Jurkat, Clone E6-1 (cell line): ENCODE measurements around the gene MRPL53.
"Not testable (repeated sequence)": the region's sequence is repeated elsewhere in the genome, so short reads cannot be mapped to it uniquely, and the experiment has no call there.

Source experiments
- DNase-seq: peaks from one replicate; pipeline ENCODE4 v3.0.0-alpha.2; 2011; ENCODE audit warnings: low read depth, low spot score
- H3K4me3 ChIP-seq: 2 replicates; pipeline ENCODE4 v1.5.1; 2011; ENCODE audit warnings: mild to moderate bottlenecking, low read length, control low read depth, moderate library complexity

Gene MRPL53

DNA sequence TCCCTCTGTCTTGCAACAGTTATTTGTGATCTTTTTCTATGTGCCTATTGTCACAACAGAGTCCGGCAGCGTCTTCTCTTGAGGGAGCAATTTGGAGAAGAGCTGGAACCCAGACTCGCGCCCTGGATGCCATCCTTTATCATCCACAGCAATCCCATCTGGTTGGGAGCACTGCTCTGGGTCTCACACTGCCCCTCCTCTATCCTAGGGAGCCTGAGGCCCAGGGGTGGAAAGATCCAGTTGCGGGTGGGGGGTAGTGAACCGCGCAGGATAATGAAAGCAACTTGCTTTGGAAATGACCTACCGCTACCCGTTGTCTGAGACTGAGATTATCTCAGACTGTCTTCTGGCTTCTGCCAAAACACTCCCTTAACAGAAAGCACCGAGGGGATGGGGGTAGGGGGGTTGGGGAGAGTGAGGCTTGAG, 13.5 kb downstream of the MRPL53 start:
- no peak for DNase-seq
- peak overlapping the region; percentile 63 for H3K4me3 ChIP-seq

- DNase-seq = peak; percentile 100
- peak within 1 kb of the TSS; percentile 84 for H3K4me3 ChIP-seq
Observed at GRCh38 chr2:74458132-74458937, 14.1 kb downstream of the MRPL53 start, which contains the start of gene WBP1. Gene WBP1, plus strand, starts transcription at chr2:74458438. Its CDS starts 165 bp downstream, at chr2:74458603.

DNA sequence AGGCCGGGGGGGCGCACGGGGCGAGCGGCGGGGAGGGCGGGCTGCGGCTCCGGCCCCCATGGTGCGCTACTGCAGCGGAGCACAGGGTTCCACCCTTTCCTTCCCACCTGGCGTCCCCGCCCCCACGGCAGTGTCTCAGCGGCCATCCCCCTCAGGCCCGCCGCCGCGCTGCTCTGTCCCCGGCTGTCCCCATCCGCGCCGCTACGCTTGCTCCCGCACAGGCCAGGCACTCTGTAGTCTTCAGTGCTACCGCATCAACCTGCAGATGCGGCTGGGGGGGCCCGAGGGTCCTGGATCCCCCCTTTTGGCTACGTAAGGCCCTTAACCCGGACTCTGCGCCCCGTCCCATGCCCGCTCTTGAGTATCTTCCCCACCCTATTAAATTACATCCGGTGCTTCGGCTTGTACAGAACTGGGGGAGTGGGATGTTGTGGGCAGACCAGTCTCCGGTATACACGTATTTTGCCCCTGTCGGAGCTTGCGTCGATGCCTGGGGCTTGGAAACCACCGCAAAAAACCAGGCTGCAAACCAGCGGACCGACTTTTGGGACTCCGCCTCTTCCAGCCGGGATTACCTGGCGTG, 14.8 kb downstream of the MRPL53 start:
- peak overlapping the region; percentile 84 for H3K4me3 ChIP-seq
- DNase-seq = peak; percentile 67

DNA sequence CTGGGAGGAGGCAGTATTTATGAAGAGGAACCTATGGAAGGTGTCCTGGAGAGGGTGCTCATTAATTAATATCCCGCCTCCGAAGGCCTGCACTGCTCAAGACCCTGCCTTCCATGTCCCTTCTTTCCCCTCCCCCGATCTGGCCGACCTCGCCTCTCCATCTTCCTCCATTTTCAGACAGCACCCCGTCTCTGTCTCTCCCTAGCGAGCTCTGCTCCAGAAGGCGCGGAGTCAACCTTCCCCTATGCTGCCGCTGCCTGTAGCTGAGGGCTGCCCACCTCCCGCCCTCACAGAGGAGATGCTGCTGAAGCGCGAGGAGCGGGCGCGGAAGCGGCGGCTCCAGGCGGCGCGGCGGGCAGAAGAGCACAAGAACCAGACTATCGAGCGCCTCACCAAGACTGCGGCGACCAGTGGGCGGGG, 15.3 kb downstream of the MRPL53 start:
- peak overlapping the region; percentile 84 for H3K4me3 ChIP-seq
- DNase-seq = no peak

DNA sequence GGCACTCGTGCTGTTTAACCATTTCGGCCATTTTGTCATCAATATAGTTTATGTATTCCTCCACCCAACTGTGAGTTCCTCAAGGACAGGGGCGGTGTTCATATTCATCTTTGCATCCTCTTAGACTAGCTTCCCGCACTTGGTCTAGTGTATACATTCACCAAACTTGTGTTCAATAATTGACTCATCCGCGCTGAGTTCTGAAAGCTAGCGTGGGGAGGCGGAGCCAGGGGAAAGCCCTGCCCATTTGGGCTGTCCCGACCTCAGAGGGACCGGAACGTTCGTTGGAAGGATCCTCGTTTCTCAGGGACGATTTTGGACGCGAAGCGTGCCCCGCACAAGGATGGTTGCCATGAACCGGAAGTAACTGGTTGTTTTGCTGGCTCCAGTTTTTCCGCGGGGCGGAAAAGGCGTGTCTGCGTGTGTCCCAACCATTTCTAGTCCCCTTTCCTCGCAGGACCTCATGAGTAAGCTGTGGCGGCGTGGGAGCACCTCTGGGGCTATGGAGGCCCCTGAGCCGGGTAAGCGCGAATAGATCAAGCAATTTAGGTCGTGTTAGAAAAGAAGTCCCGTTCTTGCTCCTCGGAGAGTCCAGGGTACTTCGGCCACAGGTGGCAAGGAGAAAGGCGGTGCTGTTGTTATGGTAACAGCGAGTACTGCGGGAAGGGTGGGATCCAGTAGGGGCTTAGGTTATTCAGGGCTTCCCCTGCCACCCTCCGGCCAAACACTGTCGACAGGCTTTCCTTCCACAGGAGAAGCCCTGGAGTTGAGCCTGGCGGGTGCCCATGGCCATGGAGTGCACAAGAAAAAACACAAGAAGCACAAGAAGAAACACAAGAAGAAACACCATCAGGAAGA, 17.6 kb downstream of the MRPL53 start, which contains the start of gene INO80B:
Gene INO80B (plus strand): TSS at position 434 of the 858 bp plus-strand sequence. CDS start 30 bp downstream, at position 464.
- peak within 1 kb of the TSS; percentile 63 for H3K4me3 ChIP-seq
- peak; percentile 99 for DNase-seq

- no peak for DNase-seq
- H3K4me3 ChIP-seq = no peak overlapping the region
Observed at GRCh38 chr2:74450570-74451190, 21.8 kb downstream of the MRPL53 start.

DNA sequence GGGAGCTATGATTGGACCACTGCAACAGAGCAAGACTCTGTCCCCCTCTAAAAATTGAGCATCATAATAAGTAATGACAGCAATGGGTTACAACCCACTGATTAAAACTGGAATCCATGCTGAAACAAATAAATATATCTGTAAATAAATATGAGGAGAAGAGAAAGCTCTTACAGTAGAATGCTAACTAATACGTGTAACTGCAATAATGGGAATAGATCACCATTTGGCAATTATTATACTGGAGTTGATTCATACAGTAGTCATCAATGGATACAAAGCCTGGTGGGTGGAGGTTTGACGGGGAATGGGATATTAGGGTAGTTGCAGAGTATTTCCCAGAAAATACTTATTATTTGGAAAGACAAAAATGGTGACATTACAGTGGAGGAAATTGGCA, 23.7 kb downstream of the MRPL53 start:
- no peak for DNase-seq
- H3K4me3 ChIP-seq = no peak overlapping the region

- no peak overlapping the region for H3K4me3 ChIP-seq
- no peak for DNase-seq
Observed at GRCh38 chr2:74447230-74447999, 25.1 kb downstream of the MRPL53 start.

DNA sequence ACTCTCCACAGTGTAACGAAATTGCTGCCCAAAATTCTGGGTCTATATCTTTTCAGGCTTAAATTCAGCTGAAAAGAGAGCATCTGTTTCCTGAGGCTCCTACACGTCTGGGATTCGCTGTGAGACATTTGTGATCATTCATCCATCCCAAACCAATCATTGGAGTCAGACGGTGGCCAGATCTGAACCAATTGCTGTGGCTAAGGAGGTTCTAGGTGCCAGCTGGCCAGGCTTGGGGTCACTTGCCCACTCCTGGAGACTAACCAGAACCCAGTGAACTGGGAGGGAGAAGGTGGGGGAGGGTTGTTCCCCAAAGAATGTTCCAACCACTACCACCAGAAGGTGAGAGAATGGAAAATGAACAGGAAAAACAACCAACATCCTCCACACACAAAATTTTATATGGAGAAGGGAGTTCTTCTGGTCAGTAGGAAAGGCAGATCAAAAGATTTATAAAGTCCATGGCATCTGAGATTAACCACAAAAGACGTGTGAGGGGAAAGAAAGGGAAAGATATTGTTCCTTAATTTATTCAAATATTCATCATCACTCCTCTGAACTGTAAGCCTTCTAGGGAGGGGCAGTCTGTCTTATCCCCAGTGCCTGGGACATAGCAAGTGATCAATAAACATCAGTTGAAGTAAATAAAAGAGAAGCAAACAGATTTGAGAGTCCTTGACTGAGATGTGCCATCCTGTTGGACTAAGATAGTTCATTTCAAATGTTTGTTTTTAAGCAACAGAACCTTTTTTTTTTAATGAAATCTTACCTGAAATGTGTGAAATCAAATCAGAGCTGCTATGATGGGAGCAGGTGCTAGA, 27.8 kb downstream of the MRPL53 start:
- H3K4me3 ChIP-seq = no peak overlapping the region
- DNase-seq = no peak

DNA sequence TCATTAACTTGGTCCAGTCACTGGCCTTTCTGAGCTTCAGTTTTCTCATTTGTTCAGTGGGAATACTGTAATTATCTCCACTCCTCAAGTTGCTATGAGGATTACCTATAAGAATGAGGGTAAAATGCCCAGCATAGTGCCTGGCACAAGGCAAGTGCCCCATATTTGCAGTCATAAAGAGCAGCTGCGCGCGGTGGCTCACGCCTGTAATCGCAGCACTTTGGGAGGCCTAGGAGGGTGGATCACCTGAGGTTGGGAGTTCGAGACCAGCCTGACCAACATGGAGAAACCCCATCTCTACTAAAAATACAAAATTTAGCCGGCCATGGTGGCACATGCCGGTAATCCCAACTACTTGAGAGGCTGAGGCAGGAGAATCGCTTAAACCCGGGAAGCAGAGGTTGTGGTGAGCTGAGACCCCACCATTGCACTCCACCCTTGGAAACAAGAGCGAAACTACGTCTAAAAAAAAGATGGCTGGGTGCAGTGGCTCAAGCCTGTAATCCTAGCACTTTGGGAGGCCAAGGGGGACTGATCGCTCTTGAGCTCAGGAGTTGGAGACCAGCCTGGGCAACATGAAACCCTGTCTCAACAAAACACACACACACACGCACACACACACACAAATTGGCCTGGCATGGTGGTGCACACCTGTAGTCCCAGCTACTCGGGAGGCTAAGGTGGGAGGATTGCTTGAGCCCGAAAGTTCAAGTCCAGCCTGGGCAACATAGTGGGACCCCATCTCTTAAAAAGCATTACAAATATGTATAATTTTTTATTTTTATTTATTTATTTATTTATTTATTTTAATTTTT, 29.8 kb downstream of the MRPL53 start:
- H3K4me3 ChIP-seq, DNase-seq: not testable (repeated sequence)

GRCh38 chr2:74441690-74442482, 30.6 kb downstream of the MRPL53 start, which contains the start of gene RTKN:
Gene RTKN, minus strand, starts transcription at chr2:74441937. Its CDS starts 121 bp downstream, at chr2:74441816.
- DNase-seq = no peak
- no peak within 1 kb of the TSS for H3K4me3 ChIP-seq

DNA sequence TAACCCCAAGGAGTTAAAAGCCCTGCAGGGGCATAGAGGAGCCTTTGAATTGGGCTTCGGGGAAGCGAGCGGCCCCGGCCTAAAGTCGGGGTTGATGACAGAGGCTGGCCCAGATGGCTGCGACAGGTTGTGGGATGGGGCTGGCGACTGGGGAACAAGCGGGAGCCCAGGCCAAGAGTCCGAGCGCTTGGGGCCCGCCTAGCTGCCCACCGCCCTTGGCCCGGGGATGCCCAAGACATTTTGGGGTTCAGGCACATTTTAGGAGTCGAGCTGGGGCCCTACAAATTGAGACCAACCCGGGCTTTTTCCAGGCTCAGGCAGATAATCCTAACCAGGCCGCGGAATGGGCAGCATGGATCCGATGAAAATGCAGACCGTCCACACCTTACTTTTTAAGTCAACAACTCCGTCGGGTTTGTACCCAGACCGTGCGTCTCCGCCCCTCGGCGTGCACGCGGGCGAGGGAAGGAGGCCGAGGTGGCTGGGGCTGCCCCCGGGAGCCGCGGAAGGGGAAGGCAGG, 31.2 kb downstream of the MRPL53 start:
- no peak overlapping the region for H3K4me3 ChIP-seq
- no peak for DNase-seq

GRCh38 chr2:74440378-74441169, 31.9 kb downstream of the MRPL53 start:
- peak overlapping the region; percentile 20 for H3K4me3 ChIP-seq
- DNase-seq = no peak

GRCh38 chr2:74439803-74440377, 32.6 kb downstream of the MRPL53 start:
- peak overlapping the region; percentile 20 for H3K4me3 ChIP-seq
- DNase-seq = no peak

DNA sequence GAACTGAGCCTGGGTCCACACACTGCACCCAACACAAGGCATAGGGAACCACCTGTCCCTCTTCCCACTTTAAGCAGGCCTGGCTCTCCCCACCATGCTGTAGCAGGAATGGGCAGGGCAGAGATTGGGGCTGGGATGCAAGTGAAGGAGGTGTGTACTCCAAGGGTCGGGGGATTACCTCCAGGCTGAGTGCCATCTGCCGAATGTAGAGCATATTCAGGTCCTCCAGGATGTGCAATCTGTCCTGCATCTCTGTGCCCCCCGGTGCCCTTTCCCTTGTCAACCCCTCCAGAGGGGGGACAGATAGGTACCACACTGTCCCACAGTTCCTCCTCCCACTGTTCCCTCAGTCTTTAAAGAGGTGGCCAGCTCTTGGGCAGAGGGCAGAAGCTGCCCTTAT, 33.1 kb downstream of the MRPL53 start:
- H3K4me3 ChIP-seq = no peak overlapping the region

More for the DNA sequence above, 33.1 kb downstream of the MRPL53 start:
- no peak for DNase-seq
